ENCODE data around the gene GALNT6. TPM values are rescaled to one million over a fixed set of nuclear protein-coding genes. Genes with fewer than 3 reads are reported as not detected.

The GALNT6 gene
- total and polyA plus RNA-seq, 7 donors = 0.10 to 2.1 (median 0.40) TPM

- Histone ChIP-seq H3K4me1 (peaks cover 13% of the 10 kb centered on the region), H3K27me3 (ENCODE audit: insufficient read depth in 3 of 3, low read length in 2 of 3) (no peaks in the 10 kb centered on the region), H3K27ac (peak overlapping the region; percentile 64), H3K9me3 (no peaks in the 10 kb centered on the region), H3K4me3 (peak overlapping the region; percentile 0), H3K36me3 (ENCODE audit: insufficient read depth in 1 of 2, low read depth in 1 of 2) (no peaks in the 10 kb centered on the region)
- DNase-seq (no peak), ATAC-seq (peak in 1 of 4 donors; percentile 31)
- 83 to 89% (median 84%) methylated on average over 2 of the region's 2 CpGs for WGBS, 3 donors
- TF ChIP-seq CTCF (IDR thresholded peaks at IDR 0.05) = no peak
- intact Hi-C loops (cut with DNase I) = no loop called here
Measured at GRCh38 chr12:51372021-51372420, 19.2 kb downstream of the GALNT6 start.

- intact Hi-C loops (cut with DNase I) = no loop called here
- H3K9me3 ChIP-seq = no peaks in the 10 kb centered on the region
- ATAC-seq (peak; percentile 99), DNase-seq (peak; percentile 75 to 86)
- WGBS, 3 donors = 21 to 36% (median 27%) methylated on average over 8 of the region's 8 CpGs
- H3K36me3 ChIP-seq (ENCODE audit: insufficient read depth in 1 of 2, low read depth in 1 of 2) = no peaks in the 10 kb centered on the region
- H3K4me3 ChIP-seq = peak overlapping the region; percentile 0
- no peak for TF ChIP-seq CTCF (IDR thresholded peaks at IDR 0.05)
- H3K27ac ChIP-seq = peak overlapping the region; percentile 64
- no peaks in the 10 kb centered on the region for H3K27me3 ChIP-seq (ENCODE audit: insufficient read depth in 3 of 3, low read length in 2 of 3)
- H3K4me1 ChIP-seq = peaks cover 13% of the 10 kb centered on the region
Measured at GRCh38 chr12:51371295-51371953, 19.8 kb downstream of the GALNT6 start.

GRCh38 chr12:51370667-51371066 is 20.5 kb downstream of the GALNT6 start:
- 84 to 89% (median 87%) methylated on average over 9 of the region's 9 CpGs for WGBS, 3 donors
- H3K9me3 ChIP-seq = no peaks in the 10 kb centered on the region
- intact Hi-C loops (cut with DNase I) = no loop called here
- no peaks in the 10 kb centered on the region for H3K36me3 ChIP-seq (ENCODE audit: insufficient read depth in 1 of 2, low read depth in 1 of 2)
- no peak for DNase-seq
- H3K4me3 ChIP-seq = no peak overlapping the region
- no peak for ATAC-seq
- no peak overlapping the region for H3K27ac ChIP-seq
- TF ChIP-seq CTCF (IDR thresholded peaks at IDR 0.05) = no peak
- no peaks in the 10 kb centered on the region for H3K27me3 ChIP-seq (ENCODE audit: insufficient read depth in 3 of 3, low read length in 2 of 3)
- peaks cover 13% of the 10 kb centered on the region for H3K4me1 ChIP-seq

- ATAC-seq (no peak), DNase-seq (no peak)
- Histone ChIP-seq H3K9me3 (no peaks in the 10 kb centered on the region), H3K27me3 (ENCODE audit: insufficient read depth in 3 of 3, low read length in 2 of 3) (no peaks in the 10 kb centered on the region), H3K27ac (no peak overlapping the region), H3K36me3 (ENCODE audit: insufficient read depth in 1 of 2, low read depth in 1 of 2) (no peaks in the 10 kb centered on the region), H3K4me1 (peaks cover 13% of the 10 kb centered on the region), H3K4me3 (no peak overlapping the region)
- WGBS, 3 donors = 83 to 93% (median 89%) methylated on average over 4 of the region's 4 CpGs
- intact Hi-C loops (cut with DNase I) = no loop called here
- TF ChIP-seq CTCF (IDR thresholded peaks at IDR 0.05) = no peak
Measured at GRCh38 chr12:51369581-51369980, 21.6 kb downstream of the GALNT6 start.
